K562 treated with DMSO at 1 percent for 4 hours (cell line): Measurements from ENCODE around the gene RPRM. TPM values are rescaled to one million over a fixed set of nuclear protein-coding genes. Genes with fewer than 3 reads are reported as not detected.

Experiments
- total RNA-seq: library from RNA; unstranded; fragments of 300-600 nt; gene quantifications from 2 replicates; pipeline ENCODE4 v1.2.3, GENCODE V29; 2022; ENCODE audit not compliant: insufficient read depth

Gene RPRM
- not detected in 2 replicates for total RNA-seq

DNA sequence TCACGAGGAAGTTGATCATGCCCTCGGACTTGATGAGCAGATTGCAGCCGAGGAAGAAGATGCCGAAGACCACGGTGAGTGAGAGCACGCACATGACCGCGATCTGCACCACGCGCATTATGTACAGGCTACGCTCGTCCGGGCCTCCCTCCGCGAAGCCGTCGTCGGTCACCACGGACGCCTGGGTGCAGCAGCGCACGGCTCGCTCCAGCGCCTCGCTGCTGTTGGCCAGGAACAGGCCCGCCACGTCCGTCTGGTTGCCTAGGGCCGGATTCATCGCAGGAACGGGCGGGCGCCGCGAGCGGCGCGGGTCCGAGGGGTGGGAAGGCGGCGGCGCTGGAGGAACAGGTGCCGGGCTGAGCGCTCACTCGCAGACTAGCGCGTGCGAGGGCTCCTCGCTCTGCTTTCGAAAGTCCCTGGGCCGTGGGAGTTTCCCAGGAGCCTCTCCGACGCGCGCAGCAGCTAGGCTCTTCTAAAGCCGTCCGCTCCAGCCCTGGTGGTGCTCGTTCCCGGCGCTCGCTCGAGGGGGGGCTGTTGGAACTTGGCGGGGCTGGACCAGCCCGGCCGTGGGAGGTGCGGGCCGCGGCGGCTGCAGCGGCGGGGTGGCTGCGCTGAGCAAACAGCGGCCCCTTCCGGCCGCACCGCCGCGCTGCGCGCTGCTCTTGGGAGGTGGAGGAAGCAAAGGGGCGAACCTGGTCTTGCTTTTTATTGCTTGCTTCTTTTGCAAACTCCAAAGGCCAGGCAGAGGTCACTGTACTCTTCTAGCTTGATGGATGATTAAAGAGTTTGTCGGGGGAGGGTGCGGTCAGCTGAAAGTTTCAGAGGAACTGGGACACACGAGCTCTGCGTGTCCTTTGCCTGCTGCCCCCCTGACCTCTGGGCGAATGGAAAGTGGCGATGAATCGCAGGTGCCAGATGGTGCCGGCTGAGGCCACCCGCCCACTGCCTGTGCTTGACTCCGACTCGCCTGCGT lies at the start of gene RPRM:
Gene RPRM (minus strand): TSS at position 474 of the 973 bp plus-strand sequence. CDS start 197 bp downstream, at position 277.

